GM21723 (cell line): ENCODE results near the gene STK32B.
"Not testable (repeated sequence)": the region's sequence is repeated elsewhere in the genome, so short reads cannot be mapped to it uniquely, and the experiment has no call there.

ENCODE experiments used
- ATAC-seq: cut with Tn5 transposase; IDR thresholded peaks from one replicate; pipeline ENCODE4 v1.9.1; 2021; ENCODE audit warnings: mild to moderate bottlenecking, moderate library complexity; ENCODE audit not compliant: unreplicated experiment

The STK32B gene

DNA sequence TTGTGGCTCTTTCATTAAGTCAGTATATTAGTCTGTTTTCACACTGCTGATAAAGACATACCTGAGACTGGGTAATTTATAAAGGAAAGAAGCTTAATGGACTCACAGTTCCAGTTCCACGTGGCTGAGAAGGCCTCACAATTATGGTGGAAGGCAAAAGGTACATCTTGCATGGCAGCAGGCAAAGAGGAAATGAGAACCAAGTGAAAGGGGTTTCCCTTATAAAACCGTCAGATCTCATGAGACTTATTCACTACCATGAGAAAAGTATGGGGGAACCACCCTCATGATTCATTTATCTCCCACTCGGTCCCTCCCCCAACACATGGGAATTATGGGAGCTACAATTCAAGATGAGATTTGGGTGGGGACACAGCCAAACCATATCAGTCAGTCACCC lies 15.7 kb downstream of the STK32B start:
- ATAC-seq: not testable (repeated sequence)

DNA sequence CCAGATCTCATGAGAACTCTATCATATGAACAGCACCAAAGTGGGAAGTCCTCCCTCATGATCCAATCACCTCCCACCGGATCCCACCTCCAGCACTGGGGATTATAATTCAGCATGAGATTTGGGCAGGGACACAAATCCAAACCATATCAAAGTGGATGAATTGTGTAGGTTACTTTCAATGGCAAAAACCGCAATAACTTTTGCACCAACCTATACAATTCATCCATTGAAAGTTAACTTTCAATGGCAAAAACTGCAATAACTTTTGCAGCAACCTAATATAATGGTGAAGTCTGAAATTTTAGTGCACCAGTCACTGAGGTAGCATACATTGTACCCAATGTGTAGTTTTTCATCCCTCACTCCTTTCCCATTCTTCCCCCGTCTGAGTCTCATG lies 16.6 kb downstream of the STK32B start:
- no peak for ATAC-seq

- no peak for ATAC-seq
Observed at GRCh38 chr4:5069901-5070300, 18.6 kb downstream of the STK32B start.

DNA sequence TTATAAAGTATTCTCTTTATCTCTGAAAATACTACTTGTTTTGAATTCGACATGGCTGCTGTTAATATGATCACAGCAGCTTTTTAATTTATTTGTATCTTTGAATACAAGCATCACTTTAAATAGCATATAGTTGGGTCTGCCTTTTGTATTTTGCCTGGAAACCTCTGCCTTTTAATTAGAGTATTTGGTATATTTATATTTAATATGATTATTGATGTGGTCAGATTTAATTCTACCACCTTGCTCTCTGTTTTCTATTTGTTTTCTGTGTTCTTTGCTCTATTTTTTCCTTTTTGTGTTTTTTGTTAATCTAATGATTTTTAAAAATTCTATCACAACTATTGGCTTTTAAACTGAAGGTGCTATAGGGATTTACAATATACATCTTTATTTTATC lies 21.7 kb downstream of the STK32B start:
- ATAC-seq: no peak

DNA sequence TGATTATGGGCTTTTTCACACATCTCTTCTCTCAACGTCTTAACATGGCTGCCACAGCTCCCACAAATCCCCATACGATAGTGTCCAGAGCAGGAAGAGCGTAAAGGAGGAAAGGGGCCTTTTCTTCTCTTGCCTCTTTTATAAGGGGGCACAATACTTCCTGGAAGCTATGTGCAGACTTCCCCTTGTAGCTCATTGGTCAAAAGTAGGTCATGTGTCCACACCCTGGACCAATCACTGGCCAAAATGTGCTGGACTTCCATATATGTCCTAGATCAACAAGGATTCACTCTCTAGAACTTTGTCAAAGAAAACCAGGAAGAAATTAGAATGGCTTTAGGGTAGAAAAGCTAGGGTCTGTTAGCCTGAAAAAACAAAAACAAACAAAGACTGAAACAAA lies 26.7 kb downstream of the STK32B start:
- ATAC-seq: no peak

- ATAC-seq: no peak
Observed at GRCh38 chr4:5079581-5079980, 28.3 kb downstream of the STK32B start.

- ATAC-seq: no peak
Observed at GRCh38 chr4:5081441-5081999, 30.2 kb downstream of the STK32B start.

- ATAC-seq: no peak
Observed at GRCh38 chr4:5082376-5082775, 31.1 kb downstream of the STK32B start.

GRCh38 chr4:5084911-5085475 lies 33.7 kb downstream of the STK32B start:
- ATAC-seq: no peak

- no peak for ATAC-seq
Observed at GRCh38 chr4:5086535-5086934, 35.3 kb downstream of the STK32B start.

DNA sequence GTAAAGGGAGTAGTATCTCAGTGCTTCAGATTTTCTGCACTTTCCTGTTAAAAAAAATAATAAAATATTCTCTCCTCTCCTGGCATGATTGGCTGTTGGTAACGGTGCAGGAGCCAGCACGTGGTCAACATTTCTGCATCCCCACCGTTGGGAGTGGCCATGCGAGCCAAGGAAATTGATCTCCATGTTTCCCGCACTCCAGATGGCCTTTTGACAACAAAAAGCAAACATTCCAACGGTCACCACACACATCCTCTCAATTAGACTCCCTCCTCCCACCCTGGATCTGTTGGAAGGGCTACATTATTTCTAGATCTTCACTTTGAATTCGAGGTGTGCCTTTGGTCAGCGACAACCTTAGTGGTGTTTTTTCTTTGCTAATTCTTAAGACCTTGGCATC lies 45.0 kb downstream of the STK32B start:
- no peak for ATAC-seq

DNA sequence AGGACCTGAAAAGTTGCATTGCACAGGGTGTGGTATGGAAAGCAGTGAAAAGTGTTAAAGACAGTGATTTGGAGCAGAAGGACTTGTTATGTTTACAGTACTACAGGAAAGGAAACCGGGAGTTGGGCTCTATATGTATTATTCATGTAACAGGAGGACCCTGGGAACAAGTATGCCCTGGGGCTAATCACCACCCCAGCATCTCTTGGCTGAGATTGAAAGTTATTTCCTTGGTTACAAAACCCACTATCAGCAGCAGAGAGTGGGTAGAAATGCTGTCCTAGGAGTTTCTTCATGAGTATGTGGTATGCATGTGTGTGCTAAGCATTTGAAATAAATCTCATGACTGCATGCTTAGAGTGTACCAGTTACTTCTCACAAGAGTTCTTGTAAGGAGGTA lies 46.9 kb downstream of the STK32B start:
- no peak for ATAC-seq

DNA sequence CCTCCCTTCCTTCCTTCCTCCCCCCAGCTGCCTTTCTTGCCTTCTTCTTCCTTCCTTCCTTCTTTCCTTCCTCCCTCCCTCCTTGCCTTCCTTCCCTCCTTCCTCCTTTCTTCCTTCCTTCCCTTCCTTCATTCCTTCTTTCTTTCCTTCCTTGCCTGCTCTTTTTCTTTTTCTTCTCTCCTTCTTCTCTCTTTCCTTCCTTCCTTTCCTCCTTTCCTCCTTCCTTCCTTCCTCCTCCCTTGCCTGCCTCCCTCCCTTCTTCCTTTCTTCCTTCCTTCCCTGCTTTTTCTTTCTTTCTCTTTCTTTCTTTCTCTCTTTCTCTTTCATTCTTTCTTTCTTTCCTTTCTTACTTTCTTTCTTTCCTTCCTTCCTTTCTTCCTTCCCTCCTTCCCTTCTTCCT lies 49.1 kb downstream of the STK32B start:
- ATAC-seq: no peak

GRCh38 chr4:5100986-5101385 lies 49.7 kb downstream of the STK32B start:
- ATAC-seq: no peak

DNA sequence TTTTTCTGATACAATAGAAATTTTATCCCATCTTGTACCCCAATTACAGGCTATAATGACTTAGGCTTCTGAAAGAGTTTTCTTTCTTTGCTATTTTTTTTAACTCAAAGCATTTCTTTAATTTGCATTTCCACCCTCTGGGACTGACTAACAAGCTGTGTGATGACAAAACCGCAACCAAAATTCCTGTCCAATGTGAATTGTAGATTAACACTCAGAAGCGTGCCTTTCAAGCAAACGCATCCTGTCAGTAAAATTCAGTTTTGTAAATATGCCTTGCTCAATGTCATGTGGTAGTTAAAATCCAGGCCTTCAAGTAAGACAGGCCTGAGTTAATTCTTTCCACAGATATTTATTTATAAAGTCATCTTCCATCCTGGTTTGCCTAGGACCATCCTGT lies 50.3 kb downstream of the STK32B start:
- no peak for ATAC-seq

DNA sequence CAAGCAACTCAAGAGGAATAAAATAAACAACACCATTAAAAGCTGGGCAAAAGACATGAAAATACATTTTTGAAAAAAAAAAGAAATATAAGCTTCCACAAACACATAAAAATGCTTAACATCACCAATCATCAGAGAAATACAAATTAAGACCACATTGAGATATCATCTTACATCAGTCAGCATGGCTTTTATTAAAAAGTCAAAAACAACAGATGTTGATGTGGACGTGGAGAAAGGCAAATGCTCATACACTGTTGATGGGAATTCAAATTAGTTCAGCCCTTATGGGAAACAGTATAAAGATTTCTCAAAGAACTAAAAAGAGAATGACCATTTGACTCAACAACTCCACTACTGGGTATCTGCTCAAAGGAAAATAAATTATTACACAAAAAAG lies 59.6 kb downstream of the STK32B start:
- ATAC-seq: no peak

GRCh38 chr4:5112333-5113095 lies 61.2 kb downstream of the STK32B start:
- ATAC-seq: no peak

DNA sequence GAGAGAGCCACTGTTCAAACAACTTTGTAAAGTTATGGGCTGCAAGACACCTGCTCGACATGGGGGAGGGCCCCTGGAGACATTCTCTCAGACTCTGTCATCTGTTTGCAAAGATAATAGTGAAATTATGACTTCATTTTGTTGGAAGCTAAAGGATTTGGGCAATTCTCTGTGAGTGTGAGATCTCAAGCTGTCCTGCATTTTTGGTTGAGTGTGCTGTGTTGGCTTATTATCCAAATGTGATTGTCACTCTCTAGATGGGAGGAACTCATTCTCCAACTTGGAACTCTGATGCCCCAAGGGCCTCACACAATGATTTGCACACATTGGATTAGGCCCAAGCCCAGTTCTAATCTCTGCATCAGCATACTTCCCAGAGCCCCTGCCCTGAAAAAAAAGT lies 63.7 kb downstream of the STK32B start:
- no peak for ATAC-seq

- ATAC-seq: no peak
Observed at GRCh38 chr4:5118091-5118786, 67.0 kb downstream of the STK32B start.

DNA sequence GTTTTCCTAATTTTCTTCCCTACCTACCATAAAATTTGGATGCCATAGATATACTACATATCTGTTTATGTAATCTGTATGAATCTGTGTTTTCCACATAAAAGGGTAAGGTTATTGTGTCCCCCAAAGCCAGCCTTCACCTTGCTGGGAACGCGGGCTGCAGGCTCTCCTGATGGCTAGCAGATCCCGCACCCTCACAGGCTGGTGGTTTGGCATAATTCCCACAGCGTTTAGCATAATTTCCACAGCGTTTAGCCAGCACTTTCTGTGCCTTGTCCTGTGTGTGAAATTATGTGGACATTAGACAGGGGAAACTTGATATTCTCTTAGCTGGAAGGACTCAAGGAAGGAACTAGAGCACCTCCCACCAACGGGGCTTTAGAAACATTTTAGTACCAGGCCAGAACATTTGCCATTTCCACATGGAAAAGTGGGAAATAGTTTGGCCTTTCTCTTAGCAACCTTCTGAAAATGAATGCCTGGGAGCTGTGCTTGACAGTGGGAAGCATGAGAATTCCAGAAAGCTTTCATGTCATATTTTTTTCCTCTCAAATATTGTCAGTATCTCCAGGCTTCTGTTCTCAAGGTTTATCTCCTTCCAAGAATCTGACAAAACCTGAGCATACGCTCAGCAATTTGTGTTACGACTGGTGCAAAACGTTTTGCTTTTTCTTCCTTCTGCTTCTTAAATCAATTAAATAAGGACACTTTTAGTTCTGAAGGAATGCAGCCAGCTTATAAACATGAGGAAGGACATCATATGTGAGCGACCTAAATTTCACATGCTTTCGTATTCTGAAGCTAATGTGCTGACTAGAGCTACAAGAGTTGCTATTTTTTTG lies 67.9 kb downstream of the STK32B start:
- ATAC-seq: no peak

DNA sequence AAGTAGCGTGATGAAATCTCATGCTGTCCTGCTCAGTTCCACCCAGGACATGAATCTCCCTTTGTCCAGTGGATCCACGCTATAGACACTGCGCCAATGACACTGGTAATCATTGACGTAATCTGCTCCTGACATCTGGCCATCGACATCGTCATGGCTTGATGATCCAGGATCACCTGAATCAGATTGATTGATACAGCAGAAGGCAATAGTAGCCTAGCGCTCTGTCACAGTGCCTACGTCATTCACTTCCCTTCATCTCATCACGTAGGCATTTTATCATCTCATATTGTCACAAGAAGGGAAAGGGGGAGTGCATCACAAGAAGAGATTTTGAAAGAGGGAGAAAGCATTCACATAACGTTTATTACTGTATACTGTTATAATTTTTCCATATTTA lies 68.8 kb downstream of the STK32B start:
- ATAC-seq: no peak
